Astrocyte (in vitro differentiated cells and primary cell): ENCODE results near the gene EDC3. TPM values are rescaled to one million over a fixed set of nuclear protein-coding genes. Genes with fewer than 3 reads are reported as not detected.

Source experiments
- DNase-seq: peaks from one replicate; pipeline ENCODE4 v3.0.0-alpha.2; 2010; ENCODE audit warnings: low read depth
- FAIRE-seq: peaks from 2 replicates; lab custom pipeline; 2011; peaks lifted over from hg19 to GRCh38; lab: Jason Lieb, UNC
- H2AFZ ChIP-seq: 2 replicates; pipeline ENCODE4 v1.6.0; 2012; ENCODE audit warnings: low read depth, low read length, inconsistent platforms
- H3K27ac ChIP-seq: 2 replicates; pipeline ENCODE4 v1.5.1; 2011; ENCODE audit warnings: low read depth, low read length, inconsistent platforms
- H3K27me3 ChIP-seq: 2 replicates; pipeline ENCODE4 v1.6.0; 2011; ENCODE audit warnings: low read length, inconsistent platforms; ENCODE audit not compliant: insufficient read depth
- H3K36me3 ChIP-seq: 2 replicates; pipeline ENCODE4 v1.5.1; 2011; ENCODE audit warnings: low read length, inconsistent platforms; ENCODE audit not compliant: insufficient read depth
- H3K4me1 ChIP-seq: 2 replicates; pipeline ENCODE4 v1.5.1; 2011; ENCODE audit warnings: low read length, inconsistent platforms; ENCODE audit not compliant: insufficient read depth
- H3K4me2 ChIP-seq: 2 replicates; pipeline ENCODE4 v1.6.0; 2012; ENCODE audit warnings: low read length, inconsistent platforms
- H3K4me3 ChIP-seq: 2 replicates; pipeline ENCODE4 v1.5.1; 2011; ENCODE audit warnings: low read depth, mild to moderate bottlenecking, low read length, inconsistent platforms; ENCODE audit not compliant: insufficient read depth
- H3K79me2 ChIP-seq: 2 replicates; pipeline ENCODE4 v1.6.0; 2012; ENCODE audit warnings: mild to moderate bottlenecking, low read length, inconsistent platforms; ENCODE audit not compliant: insufficient read depth
- H3K9ac ChIP-seq: 2 replicates; pipeline ENCODE4 v1.6.0; 2012; ENCODE audit warnings: mild to moderate bottlenecking, low read length, inconsistent platforms
- H3K9me3 ChIP-seq: 2 replicates; pipeline ENCODE4 v1.5.1; 2012; ENCODE audit warnings: low read depth, mild to moderate bottlenecking, low read length, inconsistent platforms; ENCODE audit not compliant: insufficient read depth
- H4K20me1 ChIP-seq: 2 replicates; pipeline ENCODE4 v1.6.0; 2012; ENCODE audit warnings: low read length, inconsistent platforms; ENCODE audit not compliant: insufficient read depth
- H3K27ac Mint-ChIP-seq: one replicate; pipeline ENCODE4 v1.8.0; 2021; ENCODE audit warnings: mild to moderate bottlenecking, mixed read lengths; ENCODE audit not compliant: unreplicated experiment
- H3K27me3 Mint-ChIP-seq: one replicate; pipeline ENCODE4 v1.8.0; 2021; ENCODE audit warnings: low read depth, mixed read lengths; ENCODE audit not compliant: unreplicated experiment
- H3K36me3 Mint-ChIP-seq: one replicate; pipeline ENCODE4 v1.8.0; 2021; ENCODE audit warnings: low read depth, mixed read lengths; ENCODE audit not compliant: unreplicated experiment
- H3K4me1 Mint-ChIP-seq: one replicate; pipeline ENCODE4 v1.8.0; 2021; ENCODE audit warnings: low read depth, mixed read lengths; ENCODE audit not compliant: unreplicated experiment
- H3K4me3 Mint-ChIP-seq: one replicate; pipeline ENCODE4 v1.8.0; 2021; ENCODE audit warnings: mild to moderate bottlenecking, moderate library complexity, mixed read lengths; ENCODE audit not compliant: unreplicated experiment
- H3K9me3 Mint-ChIP-seq: one replicate; pipeline ENCODE4 v1.8.0; 2021; ENCODE audit warnings: mild to moderate bottlenecking, mixed read lengths; ENCODE audit not compliant: unreplicated experiment
- EZH2 ChIP-seq: IDR thresholded peaks from 2 replicates; pipeline ENCODE4 v1.6.1; 2012; ENCODE audit warnings: mild to moderate bottlenecking, low read length, inconsistent platforms; ENCODE audit not compliant: insufficient read depth
- total RNA-seq: library from RNA; stranded (reverse); gene quantifications from 2 replicates; pipeline ENCODE4 v1.2.1, GENCODE V29; 2021
- TF ChIP-seq, protein P1 (sequence below): IDR thresholded peaks from 2 replicates; pipeline ENCODE4 v1.5.1; 2011; ENCODE audit warnings: low read depth, mild to moderate bottlenecking, inconsistent platforms, low read length, moderate library complexity; ENCODE audit not compliant: insufficient read depth

Gene EDC3
- total RNA-seq, 1 donor from 2014 or later = 47.6 TPM

DNA sequence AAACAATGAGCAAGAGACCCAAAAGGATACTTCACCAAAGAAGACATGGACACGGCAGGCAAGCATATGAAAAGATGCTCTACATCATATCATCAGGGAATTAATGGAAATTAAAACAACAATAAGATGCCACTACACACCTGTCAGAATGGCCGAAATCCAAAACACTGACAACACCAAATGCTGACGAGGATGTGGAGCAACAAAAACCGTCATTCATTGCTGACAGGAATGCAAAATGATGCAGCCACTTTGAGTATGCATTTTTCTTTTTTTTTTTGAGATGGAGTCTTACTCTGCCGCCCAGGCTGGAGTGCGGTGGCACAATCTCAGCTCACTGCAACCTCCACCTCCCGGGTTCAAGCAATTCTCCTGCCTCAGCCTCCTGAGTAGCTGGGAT is 19.0 kb downstream of the EDC3 start:
- Histone ChIP-seq H3K27me3 (no peaks in the 10 kb centered on the region), H3K79me2 (peaks cover 64% of the 10 kb centered on the region), H3K9ac (no peak overlapping the region), H3K4me3 (no peak overlapping the region), H3K4me1 (no peaks in the 10 kb centered on the region), H4K20me1 (peaks cover 54% of the 10 kb centered on the region), H3K9me3 (no peaks in the 10 kb centered on the region), H3K27ac (no peak overlapping the region), H3K36me3 (peaks cover 8% of the 10 kb centered on the region), H3K4me2 (no peak overlapping the region), H2AFZ (no peak overlapping the region)
- no peaks in the 10 kb centered on the region for H3K27me3 Mint-ChIP-seq
- DNase-seq (no peak), FAIRE-seq (no peak)
- H3K4me3 Mint-ChIP-seq = no peak overlapping the region
- H3K4me1 Mint-ChIP-seq = no peaks in the 10 kb centered on the region
- peaks cover 4% of the 10 kb centered on the region for H3K36me3 Mint-ChIP-seq
- no peaks in the 10 kb centered on the region for H3K9me3 Mint-ChIP-seq
- H3K27ac Mint-ChIP-seq = no peak overlapping the region
- TF ChIP-seq EZH2 = no peak
- TF ChIP-seq, protein P1, sequence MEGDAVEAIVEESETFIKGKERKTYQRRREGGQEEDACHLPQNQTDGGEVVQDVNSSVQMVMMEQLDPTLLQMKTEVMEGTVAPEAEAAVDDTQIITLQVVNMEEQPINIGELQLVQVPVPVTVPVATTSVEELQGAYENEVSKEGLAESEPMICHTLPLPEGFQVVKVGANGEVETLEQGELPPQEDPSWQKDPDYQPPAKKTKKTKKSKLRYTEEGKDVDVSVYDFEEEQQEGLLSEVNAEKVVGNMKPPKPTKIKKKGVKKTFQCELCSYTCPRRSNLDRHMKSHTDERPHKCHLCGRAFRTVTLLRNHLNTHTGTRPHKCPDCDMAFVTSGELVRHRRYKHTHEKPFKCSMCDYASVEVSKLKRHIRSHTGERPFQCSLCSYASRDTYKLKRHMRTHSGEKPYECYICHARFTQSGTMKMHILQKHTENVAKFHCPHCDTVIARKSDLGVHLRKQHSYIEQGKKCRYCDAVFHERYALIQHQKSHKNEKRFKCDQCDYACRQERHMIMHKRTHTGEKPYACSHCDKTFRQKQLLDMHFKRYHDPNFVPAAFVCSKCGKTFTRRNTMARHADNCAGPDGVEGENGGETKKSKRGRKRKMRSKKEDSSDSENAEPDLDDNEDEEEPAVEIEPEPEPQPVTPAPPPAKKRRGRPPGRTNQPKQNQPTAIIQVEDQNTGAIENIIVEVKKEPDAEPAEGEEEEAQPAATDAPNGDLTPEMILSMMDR = no peak

DNA sequence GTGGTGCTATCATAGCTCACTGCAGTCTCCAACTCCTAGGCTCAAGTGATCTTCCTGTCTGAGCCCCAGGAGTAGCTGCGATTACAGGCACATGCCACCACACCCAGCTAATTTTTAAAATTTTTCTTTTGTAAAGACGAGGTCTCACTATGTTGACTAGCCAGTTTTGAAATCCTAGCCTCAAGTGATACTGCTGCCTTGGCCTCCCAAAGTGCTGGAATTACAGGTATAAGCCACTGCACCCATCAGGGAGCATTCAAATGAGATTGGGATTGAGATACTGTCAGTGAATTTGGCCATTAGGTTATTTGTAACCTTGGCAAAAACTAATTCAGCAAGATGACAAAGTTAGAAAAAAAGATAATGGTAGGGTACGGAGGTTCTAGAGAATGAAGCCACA is 21.7 kb downstream of the EDC3 start:
- peaks cover 17% of the 10 kb centered on the region for H3K36me3 ChIP-seq
- H3K9me3 ChIP-seq = no peaks in the 10 kb centered on the region
- H4K20me1 ChIP-seq = peaks cover 39% of the 10 kb centered on the region
- H3K4me3 ChIP-seq = no peak overlapping the region
- no peak overlapping the region for H3K9ac ChIP-seq
- no peak for DNase-seq
- peaks cover 39% of the 10 kb centered on the region for H3K79me2 ChIP-seq
- Mint-ChIP-seq H3K27ac (no peak overlapping the region), H3K4me1 (no peaks in the 10 kb centered on the region), H3K4me3 (no peak overlapping the region), H3K9me3 (no peaks in the 10 kb centered on the region), H3K27me3 (no peaks in the 10 kb centered on the region), H3K36me3 (peaks cover 10% of the 10 kb centered on the region)
- H3K27ac ChIP-seq = no peak overlapping the region
- TF ChIP-seq, protein P1 = no peak
- no peak for TF ChIP-seq EZH2
- no peak overlapping the region for H2AFZ ChIP-seq
- no peaks in the 10 kb centered on the region for H3K4me1 ChIP-seq
- no peak overlapping the region for H3K4me2 ChIP-seq
- FAIRE-seq = no peak
- H3K27me3 ChIP-seq = no peaks in the 10 kb centered on the region

DNA sequence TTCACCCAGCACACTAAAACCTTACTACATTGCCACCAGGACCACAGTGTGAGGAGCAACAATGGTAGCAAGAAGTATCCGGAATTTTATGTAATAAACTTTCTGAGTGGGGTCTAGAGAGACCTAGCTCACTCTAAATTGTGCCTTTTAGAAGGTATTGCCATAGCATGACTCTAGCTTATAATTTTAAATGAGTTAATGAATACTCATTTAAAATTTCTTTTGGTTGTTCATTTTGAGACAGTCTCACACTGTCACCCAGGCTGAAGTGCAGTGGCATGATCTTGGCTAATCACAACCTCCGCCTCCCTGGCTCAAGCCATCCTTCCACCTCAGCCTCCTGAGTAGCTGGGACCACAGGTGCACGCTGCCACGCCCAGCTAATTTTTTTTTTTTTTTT is 26.2 kb downstream of the EDC3 start:
- TF ChIP-seq, protein P1 = no peak
- TF ChIP-seq EZH2 = no peak
- peaks cover 1% of the 10 kb centered on the region for H3K4me1 Mint-ChIP-seq
- no peak overlapping the region for H3K4me3 Mint-ChIP-seq
- no peak overlapping the region for H3K27ac Mint-ChIP-seq
- H3K36me3 Mint-ChIP-seq = peaks cover 10% of the 10 kb centered on the region
- Histone ChIP-seq H3K36me3 (peaks cover 16% of the 10 kb centered on the region), H3K27ac (no peak overlapping the region), H3K79me2 (peaks cover 23% of the 10 kb centered on the region), H3K9me3 (no peaks in the 10 kb centered on the region), H3K4me1 (no peaks in the 10 kb centered on the region), H3K4me3 (no peak overlapping the region), H4K20me1 (peaks cover 43% of the 10 kb centered on the region), H3K27me3 (no peaks in the 10 kb centered on the region), H3K4me2 (no peak overlapping the region), H3K9ac (no peak overlapping the region), H2AFZ (no peak overlapping the region)
- FAIRE-seq (no peak), DNase-seq (no peak)
- no peaks in the 10 kb centered on the region for H3K27me3 Mint-ChIP-seq
- no peaks in the 10 kb centered on the region for H3K9me3 Mint-ChIP-seq
